M059J (cell line): ENCODE measurements around the gene ADD2. TPM values are rescaled to one million over a fixed set of nuclear protein-coding genes. Genes with fewer than 3 reads are reported as not detected.

Experiments
- DNase-seq: peaks from one replicate; pipeline ENCODE4 v3.0.0-alpha.2; 2012; ENCODE audit warnings: low read depth
- total RNA-seq: library from RNA; depleted of rRNA; stranded (reverse); fragments of >200 nt; shearing (Covaris generic); gene quantifications from 2 replicates; pipeline ENCODE4 v1.2.3, GENCODE V29; 2014

The ADD2 gene
- total RNA-seq, 1 experiment from 2014 or later = 6.9 TPM

DNA sequence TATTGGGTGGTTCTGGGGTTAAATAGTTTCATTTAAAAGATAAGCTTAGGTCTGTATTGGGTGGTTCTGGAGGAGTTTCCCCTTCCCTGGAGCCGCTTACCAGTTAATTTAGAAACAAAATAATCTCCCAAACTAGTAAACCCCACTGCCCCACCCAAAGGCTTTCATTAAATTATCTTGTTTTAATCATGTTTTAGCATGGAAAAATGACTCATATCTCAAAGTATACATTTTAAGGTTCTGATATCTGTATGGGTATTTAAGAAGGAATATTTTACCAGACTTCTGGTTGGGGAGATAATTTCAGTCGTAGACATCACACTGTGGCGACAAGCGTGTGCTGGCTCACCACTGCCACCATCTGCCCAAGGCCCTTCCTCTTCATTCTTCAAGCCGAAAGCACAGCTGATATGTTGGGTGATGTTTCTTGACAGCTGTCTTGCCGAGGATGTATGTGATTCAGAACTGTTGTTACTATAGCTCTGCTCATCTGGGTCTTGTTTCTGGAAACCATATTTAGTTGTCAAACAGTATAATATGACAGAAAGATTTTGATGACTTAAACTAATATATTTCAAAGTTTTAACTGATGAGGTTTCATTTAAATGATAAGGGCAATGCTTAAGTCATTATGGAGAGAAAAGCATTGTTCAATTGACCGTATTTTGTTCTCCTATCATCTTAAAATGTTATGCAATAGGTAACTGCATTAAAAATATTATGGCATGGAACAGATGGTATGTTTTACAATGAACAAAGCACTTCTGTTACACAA lies 17.3 kb upstream of the ADD2 start:
- DNase-seq = peak; percentile 45

- DNase-seq = no peak
Measured at GRCh38 chr2:70784320-70784719, 16.3 kb upstream of the ADD2 start.

DNA sequence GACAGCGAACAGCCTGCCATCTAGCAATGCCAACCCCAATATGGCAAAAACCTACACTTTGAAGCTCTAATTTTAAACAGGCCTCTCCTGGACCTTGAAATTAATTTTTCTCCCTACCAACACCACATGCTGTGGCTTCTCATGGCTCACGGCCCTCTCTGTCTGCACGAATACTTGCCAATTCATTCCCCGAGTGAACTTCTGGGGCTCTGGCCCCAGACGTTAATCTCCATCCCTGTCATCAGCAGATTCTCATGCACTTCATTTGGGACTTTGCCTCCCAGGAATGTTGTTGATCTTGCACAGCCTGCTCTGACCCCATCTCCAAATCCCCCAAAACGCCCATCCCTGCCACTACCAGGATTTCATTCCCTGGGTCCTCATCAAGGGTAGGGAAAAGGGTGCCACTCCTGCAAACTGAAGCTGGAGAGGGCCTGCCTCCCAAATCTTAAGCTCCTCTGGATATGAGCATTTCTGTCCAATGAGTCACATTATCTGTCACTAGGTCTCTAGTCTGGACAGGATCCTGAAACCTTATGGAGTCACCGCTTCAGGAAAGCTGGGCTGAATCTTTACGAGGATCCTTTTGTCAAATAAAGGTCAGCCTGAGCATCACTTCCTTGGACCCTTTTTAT lies 12.0 kb upstream of the ADD2 start:
- DNase-seq = peak; percentile 74

- DNase-seq = no peak
Measured at GRCh38 chr2:70779491-70779890, 11.5 kb upstream of the ADD2 start.

DNA sequence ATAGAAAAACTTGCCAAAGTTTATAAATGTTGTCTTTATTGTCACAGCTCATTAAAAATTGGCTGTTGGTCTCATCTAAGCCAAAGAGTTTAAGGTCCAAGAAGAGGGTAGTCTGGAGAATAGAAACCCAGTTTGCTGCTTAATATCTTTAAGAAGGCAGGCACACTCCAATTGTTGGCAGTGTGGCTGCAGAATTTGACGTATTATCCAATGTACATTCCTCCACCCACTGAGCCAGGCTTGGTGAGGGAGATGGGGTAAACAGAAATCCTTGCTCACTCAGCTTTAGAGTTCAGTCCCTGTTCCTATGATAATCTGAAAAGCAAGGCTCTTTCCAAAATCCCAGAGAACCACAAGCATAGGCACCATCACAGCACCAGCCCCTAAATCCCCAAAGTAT lies 10.7 kb upstream of the ADD2 start:
- DNase-seq = no peak

DNA sequence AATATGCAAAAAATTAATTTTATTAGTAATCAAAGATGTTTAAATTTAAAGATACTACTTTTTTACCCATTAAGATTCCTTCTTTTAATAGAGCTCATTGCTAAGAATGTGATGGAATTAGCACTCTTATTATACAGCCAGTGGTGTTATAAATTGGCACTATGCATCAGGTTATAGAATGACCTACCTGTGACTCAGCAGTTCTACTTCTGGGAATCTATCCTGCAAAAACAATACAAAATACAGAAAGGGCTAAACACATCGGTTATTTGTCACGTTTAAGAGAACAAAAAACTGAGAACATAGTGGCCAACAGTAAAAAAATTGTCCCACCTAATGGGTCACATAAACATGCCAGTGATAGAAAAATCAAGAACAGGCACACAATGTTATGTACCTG lies 9.4 kb upstream of the ADD2 start:
- peak; percentile 24 for DNase-seq

DNA sequence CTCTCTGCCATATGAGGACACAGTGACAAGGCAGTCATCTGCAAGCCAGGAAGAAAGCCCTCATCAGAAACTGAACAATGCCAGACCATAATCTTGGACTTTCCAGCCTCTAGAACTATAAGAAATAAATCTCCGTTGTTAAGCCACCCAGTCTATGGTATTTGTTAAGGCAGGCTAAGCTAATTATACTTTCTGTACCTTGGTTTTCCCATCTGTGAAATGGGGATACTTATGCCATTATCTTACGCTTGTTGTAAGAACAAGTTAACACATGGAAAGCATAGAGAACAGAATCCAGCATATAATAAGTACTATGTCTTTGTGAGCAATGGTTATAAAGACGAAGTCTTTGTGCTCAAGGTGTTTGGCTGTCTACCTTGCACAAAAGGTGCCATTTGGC lies 8.3 kb upstream of the ADD2 start:
- no peak for DNase-seq

GRCh38 chr2:70775141-70775540 lies 7.1 kb upstream of the ADD2 start:
- no peak for DNase-seq

DNA sequence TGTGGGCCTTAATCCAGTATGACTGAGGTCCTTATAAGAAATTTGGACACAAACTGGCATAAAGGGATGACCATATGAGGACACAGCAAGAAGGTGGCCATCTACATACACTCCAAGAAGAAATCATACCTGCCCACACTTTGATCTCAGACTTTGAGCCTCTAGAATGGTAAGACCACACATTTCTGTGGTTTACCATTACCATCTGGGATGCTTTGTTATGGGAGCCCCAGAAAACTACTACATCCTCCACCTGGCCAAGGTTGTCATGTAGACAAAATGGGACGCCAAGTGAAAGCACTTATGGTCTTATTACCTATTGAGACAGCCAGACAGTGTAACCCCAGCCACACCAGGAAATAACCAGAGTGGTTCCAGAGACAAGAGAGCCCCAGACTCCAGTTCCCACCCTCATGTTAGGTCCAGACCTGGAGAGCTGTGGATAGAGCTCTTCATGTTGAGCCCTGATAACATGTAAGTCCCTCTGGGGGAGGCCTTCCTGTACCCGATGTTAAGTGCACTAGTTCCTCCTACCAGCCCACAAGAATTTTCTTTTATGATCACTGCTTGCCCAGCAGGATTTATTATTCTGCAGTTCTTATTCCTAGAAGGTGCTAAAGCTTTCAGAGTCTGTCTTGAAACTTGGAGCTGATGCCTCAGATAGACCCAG lies 4.6 kb upstream of the ADD2 start:
- DNase-seq = no peak

GRCh38 chr2:70771446-70771845 lies 3.4 kb upstream of the ADD2 start:
- DNase-seq = no peak

DNA sequence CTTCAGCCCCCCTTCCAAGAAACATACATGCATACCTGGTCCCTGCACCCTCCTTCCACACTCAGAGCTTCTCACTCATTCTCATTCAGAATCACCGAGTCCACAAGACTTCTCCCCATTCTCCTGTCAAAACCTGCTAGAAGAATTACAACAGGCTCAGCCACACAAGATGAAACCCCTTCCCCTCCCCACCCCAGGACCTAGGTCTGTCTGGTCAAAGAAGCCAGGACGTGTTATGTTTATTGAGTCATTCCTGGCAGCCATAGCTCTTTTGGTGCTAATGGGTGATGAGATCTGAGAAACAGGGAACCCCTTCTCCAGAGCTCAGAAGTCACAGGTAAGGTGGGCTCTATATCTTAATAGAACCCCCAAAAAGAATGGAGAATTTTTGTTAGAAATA lies 1.4 kb upstream of the ADD2 start:
- no peak for DNase-seq

GRCh38 chr2:70768590-70769085 lies 638 bp upstream of the ADD2 start:
- DNase-seq = no peak

DNA sequence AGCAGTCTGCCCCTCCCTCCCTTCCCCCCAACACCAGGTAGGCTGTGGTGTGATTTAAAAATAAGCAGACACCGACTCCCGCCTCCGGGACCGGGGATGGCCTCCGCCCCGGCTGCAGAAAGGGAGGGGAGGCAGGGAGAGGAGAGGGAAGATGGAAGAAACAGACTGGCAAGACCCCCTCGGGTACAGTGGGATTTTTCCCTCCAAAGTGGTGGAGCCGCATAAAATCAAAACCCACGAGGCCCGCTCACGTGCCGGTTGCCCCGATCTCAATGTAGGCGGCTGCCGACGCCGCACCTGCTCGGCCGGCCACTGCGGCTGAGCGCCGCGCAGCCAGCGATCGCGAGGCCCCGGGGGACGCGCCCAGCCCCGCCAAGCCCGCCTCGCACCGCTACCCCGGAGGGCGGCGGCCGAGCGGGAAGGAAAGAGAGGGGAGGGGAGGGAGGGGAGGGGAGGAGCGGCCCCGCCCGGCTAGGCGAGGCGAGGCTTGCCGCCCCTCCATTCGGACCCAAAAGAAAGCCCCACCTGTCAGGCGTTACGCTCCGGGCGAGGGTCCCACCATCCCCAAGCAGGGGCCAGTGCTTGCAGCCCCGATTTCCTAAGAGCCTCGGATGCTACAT lies 811 bp downstream of the ADD2 start:
- no peak for DNase-seq

DNA sequence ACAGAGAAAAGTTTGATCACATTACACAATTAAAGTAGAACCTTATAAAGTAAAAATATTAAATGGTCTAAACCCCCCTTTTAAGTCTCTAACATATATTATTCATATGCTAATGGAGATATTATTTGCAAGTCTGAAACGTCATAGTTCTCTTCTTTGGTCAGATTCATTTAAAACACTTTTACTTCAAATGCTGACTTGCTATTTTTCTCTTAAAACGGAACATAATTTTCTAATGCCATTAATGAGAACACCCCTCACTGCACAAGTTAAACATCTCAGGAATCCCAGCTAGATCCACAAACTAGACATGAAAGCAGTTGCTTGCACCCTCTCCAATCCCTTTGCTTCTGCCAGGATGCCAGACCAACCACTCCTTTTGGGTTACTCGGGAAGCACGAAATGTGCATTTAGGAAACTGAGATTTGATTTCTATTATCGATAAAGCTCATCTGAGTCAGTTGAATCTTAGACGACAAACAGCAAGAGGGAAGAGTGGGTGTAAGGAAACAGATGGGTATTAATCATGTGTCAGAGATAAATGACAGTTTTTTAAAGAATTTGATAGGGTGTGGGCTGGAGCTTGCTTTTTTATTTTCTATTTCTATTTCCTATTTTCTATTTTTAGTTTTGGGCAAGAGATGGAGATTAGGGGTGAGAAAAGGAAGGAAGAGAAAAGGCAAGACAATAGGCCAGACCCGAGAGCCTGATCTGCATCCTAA lies 1.5 kb downstream of the ADD2 start:
- no peak for DNase-seq

GRCh38 chr2:70765507-70765906 lies 2.5 kb downstream of the ADD2 start:
- no peak for DNase-seq

GRCh38 chr2:70759446-70759845 lies 8.6 kb downstream of the ADD2 start:
- no peak for DNase-seq

- DNase-seq = no peak
Measured at GRCh38 chr2:70757966-70758365, 10.0 kb downstream of the ADD2 start.

GRCh38 chr2:70757360-70757759 lies 10.6 kb downstream of the ADD2 start:
- DNase-seq = no peak

- DNase-seq = no peak
Measured at GRCh38 chr2:70756128-70756527, 11.9 kb downstream of the ADD2 start.

GRCh38 chr2:70753902-70754301 lies 14.1 kb downstream of the ADD2 start:
- no peak for DNase-seq

DNA sequence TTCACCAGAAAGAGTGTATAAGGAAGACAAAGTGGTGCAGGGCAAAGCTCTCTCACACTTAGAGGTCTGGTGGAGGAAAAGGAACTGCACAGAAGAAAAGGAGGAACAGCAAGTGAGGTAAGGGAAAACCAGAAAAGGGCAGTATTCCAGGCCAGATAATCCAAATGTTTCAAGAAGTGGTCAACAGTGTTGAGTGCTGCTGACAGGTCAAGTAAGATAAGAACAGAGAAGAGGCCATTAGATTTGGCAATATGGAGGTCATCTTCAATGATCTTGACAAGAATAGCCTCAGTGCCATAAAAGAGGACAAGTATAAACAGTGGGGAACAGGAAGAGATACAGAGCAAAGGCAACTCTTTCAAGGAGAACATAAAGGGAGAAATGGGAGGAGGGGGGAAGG lies 15.0 kb downstream of the ADD2 start:
- DNase-seq = no peak

DNA sequence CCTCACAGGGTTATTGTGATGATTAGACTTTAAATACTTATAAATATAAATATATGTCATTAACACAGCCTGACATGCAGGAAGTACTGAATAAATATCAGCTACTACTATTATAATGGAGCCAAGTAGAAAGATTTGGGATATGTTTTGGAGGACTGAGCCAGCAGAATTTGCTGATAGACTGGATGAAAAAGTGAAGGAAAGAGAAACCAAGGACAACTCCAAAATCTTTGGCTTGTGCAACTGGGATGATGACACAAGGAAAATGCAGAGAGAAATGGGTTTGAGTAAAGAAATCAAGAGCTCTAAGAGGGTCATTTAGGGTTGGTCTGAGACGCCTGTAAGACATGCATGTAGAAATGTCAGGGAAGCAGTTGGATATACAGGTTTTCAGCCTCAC lies 15.6 kb downstream of the ADD2 start:
- DNase-seq = no peak
